Fibroblast of the aortic adventitia (primary cell): ENCODE data around the gene STK4. TPM values are rescaled to one million over a fixed set of nuclear protein-coding genes. Genes with fewer than 3 reads are reported as not detected.
A peak's percentile ranks its signal among the peaks of the same experiment; 100 is the strongest.

ENCODE experiments used
- DNase-seq: peaks from one replicate; pipeline ENCODE4 v3.0.0-alpha.2; 2010; ENCODE audit warnings: low read depth
- H3K4me3 ChIP-seq: 2 replicates; pipeline ENCODE4 v1.5.1; 2011; ENCODE audit warnings: low read depth, mild to moderate bottlenecking, control low read depth, low read length, moderate library complexity
- CTCF ChIP-seq: IDR thresholded peaks from 2 replicates; pipeline ENCODE4 v1.5.1; 2011; ENCODE audit warnings: mild to moderate bottlenecking, low read length, control low read depth, inconsistent platforms; ENCODE audit not compliant: insufficient read depth
- total RNA-seq: library from RNA; depleted of rRNA; stranded (reverse); fragments of >200 nt; gene quantifications from 2 replicates; pipeline ENCODE4 v1.2.3, GENCODE V29; 2012; ENCODE audit warnings: low replicate concordance

The STK4 gene
- total RNA-seq, 1 donor = 41.6 TPM

GRCh38 chr20:45049904-45050471, 83.7 kb downstream of the STK4 start:
- TF ChIP-seq CTCF = no peak
- DNase-seq = no peak
- no peak overlapping the region for H3K4me3 ChIP-seq

DNA sequence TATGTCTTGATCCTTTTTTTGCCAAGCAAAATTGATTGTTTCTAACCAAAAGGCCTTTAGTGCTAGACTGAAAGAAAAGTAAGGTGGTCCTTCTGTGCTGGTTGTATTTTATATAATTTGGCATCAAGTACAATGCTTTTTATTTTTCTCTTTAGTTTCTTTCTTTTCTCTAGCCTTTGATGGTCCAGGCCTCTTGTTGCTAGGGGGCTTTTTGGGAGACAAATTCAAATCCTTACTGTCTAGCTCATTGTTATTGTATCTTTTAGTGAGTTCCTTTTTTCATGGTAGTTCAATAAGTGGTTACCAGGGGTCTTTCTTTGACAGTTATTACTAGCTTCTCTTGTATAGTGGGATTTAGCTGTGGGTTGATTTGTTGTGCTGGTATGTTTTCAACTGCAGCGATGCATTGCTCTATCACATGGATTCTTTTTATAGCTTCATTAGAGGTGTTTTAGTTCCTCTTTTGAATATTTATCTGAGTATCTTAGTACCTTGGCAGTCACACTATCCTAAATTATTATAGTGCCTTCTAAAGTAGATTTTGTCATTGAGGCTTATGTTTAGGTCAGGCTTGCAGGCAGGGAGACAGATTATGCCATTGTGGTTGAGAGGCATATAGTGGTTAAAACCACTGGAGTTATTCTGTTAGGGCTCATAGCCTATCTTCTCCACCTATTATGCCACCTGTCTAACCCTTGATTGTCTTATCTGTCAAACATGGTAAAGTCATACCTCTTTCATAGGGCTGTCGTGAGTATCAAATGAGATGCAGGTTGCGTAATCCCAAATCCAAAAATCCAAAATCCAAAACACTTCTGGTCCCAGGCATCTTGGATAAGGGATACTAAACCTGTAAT, 85.1 kb downstream of the STK4 start:
- no peak for TF ChIP-seq CTCF
- H3K4me3 ChIP-seq = no peak overlapping the region
- no peak for DNase-seq

DNA sequence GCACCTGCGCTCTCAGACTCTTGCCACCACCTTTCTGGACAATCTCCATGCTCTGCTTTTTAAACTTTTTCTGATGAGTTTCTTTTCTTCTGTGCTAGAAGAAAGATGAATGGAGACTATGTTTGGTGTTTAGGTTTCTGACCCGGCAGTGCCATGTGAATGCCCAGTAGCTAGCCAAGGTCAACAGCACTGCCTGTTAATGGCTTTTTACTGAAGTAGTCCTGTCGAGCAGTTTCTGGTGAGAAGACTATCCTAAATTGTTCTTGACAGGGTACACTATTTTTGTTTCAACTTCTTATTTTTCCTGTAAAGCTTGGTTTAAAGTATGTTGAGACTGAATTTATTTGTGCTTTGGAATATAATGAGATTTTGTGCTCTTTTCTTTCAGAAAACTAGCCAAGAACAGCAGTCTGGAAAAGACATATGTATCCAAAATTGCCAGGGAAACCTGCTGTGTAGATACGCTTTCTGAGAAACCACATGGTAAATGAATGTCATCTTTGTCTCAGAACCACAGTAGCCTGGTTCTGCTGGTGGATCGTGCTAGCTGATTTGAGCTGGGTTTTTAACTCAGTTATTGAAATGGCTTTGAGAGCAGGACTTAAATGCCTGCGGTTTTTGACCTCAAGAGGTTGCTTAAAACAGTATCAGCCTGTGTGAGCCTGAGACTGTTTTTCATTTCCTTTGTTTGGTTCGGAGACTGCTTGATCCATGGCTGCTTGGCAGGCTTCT, 86.6 kb downstream of the STK4 start:
- no peak overlapping the region for H3K4me3 ChIP-seq
- DNase-seq = peak; percentile 88
- no peak for TF ChIP-seq CTCF

DNA sequence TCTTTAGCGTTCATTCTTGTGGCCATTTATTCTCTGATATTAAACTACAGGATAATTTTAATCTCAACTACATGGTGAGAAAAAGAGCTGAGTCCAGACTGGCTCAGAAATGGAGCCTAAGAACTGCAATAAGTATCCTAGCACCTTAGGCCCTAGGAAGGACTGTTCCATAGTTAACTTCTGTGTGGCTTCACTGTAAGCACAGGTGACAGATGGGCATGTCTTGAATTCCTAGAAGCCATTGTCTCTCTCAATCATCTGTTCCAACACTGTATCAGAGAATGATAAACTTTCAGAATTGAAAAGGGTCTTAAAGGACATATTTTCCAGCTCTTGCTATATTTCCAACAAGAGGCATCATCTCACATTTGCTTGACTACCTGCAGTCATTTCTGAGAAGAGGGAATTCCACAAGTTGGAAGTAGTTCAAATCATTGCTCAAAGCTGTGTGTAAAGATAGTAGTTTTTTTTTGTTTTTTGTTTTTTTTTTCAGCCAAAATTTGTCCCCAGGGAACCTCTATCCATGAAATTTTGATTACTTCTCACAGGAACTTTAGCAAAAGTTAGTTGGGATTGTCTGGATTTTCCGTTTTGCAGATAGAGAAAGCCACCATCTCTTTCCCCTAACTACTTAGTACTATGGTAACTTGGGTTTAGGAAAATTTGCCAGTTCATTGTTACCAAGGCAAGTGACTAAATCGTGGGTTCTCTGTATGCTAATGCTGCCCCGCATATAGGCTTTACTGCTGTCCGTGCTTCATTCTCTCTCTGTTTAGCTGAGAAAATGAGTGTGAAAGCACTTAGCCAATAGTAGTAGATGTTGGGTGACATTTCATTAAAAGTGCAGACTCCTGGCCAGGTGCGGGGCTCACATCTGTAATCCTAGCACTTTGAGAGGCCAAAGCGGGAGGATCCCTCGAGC, 87.4 kb downstream of the STK4 start:
- no peak overlapping the region for H3K4me3 ChIP-seq
- no peak for TF ChIP-seq CTCF
- peak; percentile 43 for DNase-seq

GRCh38 chr20:45055056-45055455, 88.7 kb downstream of the STK4 start:
- no peak overlapping the region for H3K4me3 ChIP-seq
- no peak for DNase-seq
- no peak for TF ChIP-seq CTCF
